Middle frontal gyrus (tissue), 1 donor: ENCODE results near the gene SKP2.
A peak's percentile ranks its signal among the peaks of the same experiment; 100 is the strongest.
"Not testable (repeated sequence)": the region's sequence is repeated elsewhere in the genome, so short reads cannot be mapped to it uniquely, and the experiment has no call there.

Experiments
- DNase-seq: peaks from one replicate; pipeline ENCODE4 v3.0.0-alpha.2; 2015; ENCODE audit warnings: low spot score; ENCODE audit errors: extremely low spot score

The SKP2 gene

GRCh38 chr5:36151434-36152323 is at the start of gene SKP2, which contains the start of gene LMBRD2:
SKP2 (plus strand) TSS chr5:36152111; CDS start chr5:36152263, 152 bp downstream.
LMBRD2 (minus strand) TSS chr5:36151887; CDS start chr5:36143349, 8,538 bp downstream.
- DNase-seq = peak; percentile 99

DNA sequence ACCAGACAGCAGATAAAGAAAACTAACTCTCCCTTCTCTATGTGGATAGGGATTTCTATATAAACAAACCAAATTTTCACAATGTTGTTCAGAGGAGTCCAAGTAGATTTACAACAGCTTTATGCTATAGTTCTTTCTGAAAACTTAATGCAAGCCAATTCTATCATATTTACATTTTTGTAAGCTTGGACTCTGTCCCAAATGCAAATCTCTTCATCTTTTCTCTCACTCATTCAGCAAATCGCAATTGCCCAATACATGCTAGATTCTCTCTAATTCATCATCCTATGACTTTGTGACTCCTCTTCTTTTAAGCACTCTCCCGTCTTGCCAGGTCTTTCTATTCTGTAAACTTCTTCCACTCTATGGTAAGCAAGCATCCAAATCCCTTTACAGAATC is 46.1 kb upstream of the SKP2 start:
- DNase-seq = no peak

DNA sequence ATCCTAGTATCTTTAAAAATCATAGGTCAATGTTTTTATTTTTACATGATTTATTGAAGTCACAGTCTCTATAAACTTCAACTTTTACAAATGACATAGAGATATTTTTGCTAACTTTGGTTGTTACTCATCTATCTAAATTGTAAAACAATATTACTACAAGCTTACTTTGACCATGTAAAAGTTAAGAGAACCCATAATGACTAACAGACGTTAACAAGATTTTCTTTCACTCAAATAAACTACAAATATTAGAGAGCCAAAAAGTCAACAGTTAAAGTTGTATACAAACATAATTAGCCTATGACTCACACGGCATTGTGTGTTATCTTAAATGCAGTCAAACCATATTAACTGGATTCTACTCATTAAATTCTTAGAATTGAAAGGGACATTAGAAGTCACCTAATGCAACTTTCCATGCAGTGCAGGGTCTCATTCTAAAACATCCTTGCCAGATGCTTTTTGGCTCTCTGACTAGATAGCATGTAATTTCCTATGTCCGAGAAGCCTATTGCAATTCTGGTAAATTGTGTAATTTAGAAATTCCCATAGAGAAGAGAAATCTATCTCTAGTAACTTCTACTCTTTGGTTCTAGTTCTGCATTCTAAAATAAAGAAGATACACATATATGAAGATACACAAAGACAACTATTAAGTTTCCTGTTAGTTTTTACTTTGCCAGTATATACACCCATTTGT is 43.0 kb upstream of the SKP2 start:
- DNase-seq = no peak

DNA sequence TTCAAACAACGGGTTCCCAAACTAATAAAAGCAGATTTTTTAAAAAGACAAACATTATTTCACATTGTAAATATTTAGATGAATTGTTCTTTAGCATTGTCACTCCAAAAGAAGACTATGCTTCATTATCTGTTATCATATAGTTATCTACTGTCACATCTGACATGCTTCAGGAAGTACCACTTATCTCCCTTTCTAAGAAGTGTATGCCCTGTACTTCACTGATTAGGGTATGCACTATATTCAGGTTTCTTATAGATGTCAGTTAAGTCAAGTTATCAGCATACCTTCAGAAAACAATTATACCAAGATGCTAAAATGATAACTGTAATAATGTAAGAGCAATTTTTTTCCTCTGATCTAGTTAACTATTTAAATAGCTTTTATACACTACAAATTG is 40.7 kb upstream of the SKP2 start:
- DNase-seq = no peak

GRCh38 chr5:36125868-36126267 is 26.0 kb upstream of the SKP2 start:
- DNase-seq = no peak

- no peak for DNase-seq
Observed at GRCh38 chr5:36128795-36129194, 23.1 kb upstream of the SKP2 start.

DNA sequence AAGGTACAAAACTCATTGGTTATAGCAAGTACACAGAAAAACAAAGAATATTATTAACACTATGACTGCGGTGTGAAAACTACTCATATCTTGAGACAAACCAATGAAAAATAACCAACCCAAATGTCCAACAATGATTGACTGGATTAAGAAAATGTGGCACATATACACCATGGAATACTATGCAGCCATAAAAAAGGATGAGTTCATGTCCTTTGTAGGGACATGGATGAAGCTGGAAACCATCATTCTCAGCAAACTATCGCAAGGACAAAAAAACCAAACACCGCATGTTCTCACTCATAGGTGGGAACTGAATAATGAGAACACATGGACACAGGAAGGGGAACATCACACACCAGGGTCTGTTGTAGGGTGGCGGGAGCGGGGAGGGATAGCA is 22.2 kb upstream of the SKP2 start:
- DNase-seq = not testable (repeated sequence)

DNA sequence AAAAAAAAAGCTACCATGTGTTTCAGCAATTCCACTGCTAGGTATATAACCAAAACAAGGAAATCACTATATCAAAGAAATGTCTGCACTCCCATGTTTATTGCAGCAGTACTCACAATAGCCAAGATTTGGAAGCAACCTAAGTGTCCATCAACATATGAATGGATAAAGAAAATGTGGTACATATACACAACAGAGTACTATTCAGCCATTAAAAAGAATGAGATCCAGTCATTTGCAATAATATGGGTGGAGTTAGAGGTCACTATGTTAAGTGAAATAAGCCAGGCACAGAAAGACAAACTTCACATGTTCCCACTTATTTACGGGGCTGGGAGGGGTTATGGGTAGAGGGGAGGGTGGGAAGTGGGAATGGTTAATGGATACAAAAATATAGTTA is 18.9 kb upstream of the SKP2 start:
- not testable (repeated sequence) for DNase-seq

GRCh38 chr5:36135988-36136387 is 15.9 kb upstream of the SKP2 start:
- no peak for DNase-seq

GRCh38 chr5:36136581-36136980 is 15.3 kb upstream of the SKP2 start:
- DNase-seq = no peak

DNA sequence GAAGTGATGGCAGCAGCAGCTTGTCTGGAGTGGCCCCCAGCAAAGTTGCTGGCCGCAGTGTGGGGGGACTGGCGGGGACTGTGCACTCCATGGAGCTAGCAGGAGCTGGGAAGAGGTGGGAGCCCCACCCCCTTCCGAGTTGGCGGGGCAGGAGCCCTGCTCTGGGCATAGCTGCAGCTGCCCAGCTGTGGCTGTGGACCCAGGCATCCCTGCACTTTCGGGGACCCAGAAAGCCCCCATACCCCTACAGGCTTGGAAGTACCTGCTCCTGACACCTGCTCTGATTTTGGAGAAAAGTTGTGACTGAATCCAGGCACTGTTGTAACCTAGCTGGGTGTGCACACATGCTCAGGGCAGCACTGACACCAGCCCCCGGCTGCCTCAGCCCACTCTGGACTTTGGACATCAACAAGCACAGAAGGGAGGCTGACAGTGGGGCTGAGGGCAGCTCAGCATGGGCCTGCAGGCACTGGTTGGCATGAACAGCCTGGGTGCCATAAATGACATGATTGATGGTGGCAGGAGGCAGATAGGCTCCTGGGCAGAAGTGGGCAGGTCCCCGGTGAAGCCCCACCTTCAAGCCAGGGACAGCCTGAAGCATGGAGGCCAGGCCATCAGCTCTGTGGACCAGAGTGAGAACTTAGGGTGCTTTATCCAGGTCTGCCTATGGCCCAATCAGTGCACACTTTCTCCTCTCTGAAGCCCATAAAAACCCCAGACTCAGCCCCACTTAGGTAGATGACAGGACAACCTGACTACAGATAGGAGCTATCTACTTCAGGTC is 12.8 kb upstream of the SKP2 start:
- no peak for DNase-seq

- DNase-seq = no peak
Observed at GRCh38 chr5:36145311-36145710, 6.6 kb upstream of the SKP2 start.

DNA sequence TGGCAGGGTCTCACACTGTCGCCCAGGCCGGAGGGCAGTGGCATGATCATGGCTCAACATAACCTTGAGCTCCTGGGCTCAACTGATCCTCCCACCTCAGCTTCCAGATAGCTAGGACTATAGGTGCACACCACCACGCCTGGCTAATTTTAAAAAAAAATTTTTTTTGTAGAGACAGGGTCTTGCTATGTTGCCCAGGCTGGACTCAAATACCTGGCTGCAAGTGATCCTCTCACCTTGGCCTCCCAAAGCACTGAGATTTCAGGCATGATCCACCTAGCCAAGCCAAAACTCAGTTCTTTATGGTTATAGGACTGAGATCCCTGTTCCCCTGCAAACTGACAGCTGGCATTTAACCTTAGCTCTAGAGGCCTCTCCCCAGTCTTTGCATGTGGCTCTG is 5.5 kb upstream of the SKP2 start:
- no peak for DNase-seq

DNA sequence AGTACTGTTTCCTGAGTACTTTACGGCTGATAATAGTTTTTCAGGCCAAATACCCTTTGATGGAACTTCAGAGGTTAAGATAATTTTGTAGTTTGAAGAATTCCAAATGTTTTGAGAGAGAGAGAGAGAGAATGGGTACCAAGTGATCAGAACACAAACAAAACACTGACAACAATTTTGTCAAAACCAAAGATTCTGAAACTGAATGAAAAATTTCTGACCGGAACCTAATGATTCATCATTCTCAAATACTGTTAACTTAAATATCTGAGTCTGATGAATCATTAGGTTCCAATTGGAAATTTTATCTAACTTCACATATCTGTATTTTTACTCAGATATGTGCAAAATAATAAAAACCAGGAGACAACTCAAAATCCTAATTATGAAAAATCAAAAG is 4.2 kb upstream of the SKP2 start:
- no peak for DNase-seq

DNA sequence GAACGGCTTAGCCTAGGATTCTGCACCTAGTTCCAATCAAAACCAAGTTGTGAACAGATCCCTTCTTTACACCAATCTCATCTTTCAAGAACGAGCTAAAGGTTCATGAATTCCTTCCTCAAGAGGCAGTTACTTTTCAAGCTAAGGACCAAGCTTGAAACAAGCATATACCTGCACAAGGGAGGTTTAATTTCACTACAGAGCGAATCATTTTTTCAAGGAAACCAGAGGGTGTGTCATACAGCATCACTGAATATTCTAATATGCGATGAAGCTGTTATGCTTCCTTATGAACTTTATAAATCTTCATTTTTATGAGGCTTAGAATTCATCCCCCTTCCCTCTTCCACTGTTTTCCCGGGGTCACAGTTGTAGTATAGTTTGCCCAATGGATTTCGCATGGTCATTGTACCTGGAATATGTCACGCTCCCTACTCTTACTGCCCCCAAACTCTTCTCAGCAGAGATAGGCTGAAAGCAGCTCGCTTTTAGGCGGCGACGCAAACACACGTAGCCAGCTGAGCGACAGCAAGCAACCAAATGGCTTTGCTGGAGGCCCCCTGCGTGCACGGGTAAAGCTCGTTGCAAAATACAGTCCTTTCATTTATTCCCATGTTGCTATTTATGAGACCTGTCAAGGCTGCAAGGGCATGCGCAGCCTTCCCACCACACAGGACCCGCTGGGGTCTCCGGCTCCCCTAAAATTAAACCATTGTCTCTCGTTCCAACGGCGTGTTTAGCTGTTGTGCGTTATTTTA is 1.1 kb upstream of the SKP2 start:
- no peak for DNase-seq

DNA sequence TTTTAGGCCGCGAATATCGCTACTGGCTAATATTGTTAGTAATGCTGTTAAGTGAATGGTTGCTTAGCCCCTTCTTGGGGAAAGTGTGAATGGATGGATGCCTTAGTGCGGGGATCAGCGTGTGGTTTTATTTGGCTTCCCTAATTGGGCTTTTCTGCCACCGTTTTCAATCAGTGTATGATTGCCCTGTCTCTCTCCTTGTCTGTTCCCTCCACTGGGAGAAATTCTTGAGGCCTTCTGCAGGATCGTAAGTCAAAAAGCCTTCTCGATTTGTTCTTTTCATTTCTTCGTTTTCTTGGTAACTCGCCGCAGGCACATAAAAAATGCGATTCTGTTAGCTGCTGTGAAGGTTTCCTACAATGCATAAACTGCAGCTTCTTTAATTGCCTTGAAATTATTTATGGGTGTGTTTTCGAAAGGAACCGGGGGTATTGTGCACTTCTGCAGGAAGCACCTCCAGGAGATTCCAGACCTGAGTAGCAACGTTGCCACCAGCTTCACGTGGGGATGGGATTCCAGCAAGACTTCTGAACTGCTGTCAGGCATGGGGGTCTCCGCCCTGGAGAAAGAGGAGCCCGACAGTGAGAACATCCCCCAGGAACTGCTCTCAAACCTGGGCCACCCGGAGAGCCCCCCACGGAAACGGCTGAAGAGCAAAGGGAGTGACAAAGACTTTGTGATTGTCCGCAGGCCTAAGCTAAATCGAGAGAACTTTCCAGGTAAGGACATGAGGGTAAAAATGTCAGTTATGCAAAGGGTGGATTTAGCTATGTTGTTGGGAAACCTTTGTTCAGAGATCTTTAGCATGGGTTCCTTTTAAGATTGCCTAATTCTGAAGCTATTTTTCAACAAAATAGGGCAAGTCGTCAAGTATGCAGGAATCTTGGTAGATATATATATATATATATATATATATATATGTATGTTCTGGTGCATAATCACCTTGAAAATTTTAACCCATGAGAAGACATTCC is 700 bp downstream of the SKP2 start:
- DNase-seq = no peak

DNA sequence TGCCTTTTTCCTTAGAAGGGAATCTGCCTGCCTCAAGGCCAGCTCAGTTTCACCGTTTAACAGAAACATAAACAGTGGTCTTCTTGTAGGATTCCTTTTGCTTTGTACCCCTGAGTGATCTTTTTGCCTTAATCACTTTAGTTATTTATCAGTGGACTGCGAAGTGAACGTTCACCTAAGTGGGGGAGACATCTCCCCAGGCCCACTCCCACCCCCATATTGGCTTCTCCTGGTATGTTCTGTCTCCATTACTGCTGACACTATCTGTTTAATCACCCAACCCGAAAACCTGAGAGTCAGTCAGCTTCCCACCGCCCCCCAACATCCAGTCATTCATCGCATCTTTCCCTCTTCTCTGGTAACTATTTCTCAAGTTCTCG is 1.4 kb downstream of the SKP2 start:
- no peak for DNase-seq

DNA sequence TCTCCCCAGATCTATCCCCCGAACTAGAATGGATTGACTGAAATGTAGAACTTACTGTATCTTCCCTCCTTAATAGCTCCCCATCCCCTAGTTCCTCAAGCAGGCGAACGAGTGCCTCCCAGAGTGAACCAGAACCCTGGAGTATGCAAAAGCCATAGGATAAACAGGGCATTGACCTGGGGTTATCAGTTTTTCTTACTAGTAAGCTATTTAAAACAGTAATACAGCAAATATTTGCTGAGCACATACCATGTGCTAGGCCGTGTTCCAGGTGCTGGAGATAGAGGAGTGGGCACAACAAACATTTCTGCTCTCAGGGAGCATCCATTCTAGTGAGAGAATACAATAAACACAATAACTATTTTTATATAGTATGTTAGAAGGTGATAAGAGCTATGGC is 1.8 kb downstream of the SKP2 start:
- DNase-seq = no peak

GRCh38 chr5:36155291-36155690 is 3.4 kb downstream of the SKP2 start:
- no peak for DNase-seq

DNA sequence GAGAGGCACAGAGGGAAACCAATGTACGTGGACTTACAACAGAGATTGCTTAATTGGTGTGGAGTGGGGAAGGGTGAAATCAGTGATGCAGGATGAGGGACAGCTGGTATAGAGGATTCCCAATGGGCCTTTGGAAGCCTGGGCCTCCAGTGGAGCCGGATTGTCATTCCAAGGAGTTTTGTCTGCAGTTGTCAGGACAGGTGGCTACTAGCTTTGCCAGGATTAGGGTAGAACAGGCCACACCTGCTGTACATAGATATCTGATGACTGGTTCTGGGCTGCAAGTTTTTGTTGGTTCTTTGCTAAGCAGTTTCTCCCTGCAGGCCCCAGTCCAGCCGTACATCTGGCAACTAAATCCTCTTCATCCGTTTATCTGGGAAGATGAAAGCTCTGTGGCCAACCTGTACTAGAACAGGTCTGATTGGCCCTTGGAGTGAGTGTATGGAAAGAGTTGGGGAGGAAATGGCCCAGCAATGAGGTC is 4.2 kb downstream of the SKP2 start:
- DNase-seq = no peak
